SU-DHL-6 (cell line): ENCODE measurements around the gene PTCRA.

Source experiments
- H2AFZ ChIP-seq: fragments of 200-600 bp; sonication (generic); 2 replicates; pipeline ENCODE4 v1.6.1; 2014; ENCODE audit warnings: low read depth, mild to moderate bottlenecking, moderate library complexity, mixed read lengths, antibody characterized with exemption, low read length; ENCODE audit not compliant: severe bottlenecking
- H3F3A ChIP-seq: fragments of 200-600 bp; shearing (Covaris generic); 2 replicates; pipeline ENCODE4 v1.6.0; 2016; ENCODE audit warnings: antibody characterized with exemption, mild to moderate bottlenecking; ENCODE audit not compliant: insufficient read depth
- H3K27ac ChIP-seq: fragments of 200-600 bp; sonication (generic); 2 replicates; pipeline ENCODE4 v1.5.1; 2016; ENCODE audit warnings: low read depth, mild to moderate bottlenecking, low read length, moderate library complexity, mixed read lengths
- H3K27me3 ChIP-seq: fragments of 200-600 bp; sonication (generic), shearing (Covaris generic); 2 replicates; pipeline ENCODE4 v1.6.0; 2014; ENCODE audit warnings: mild to moderate bottlenecking, low read length
- H3K36me3 ChIP-seq: fragments of 200-600 bp; sonication (generic); 2 replicates; pipeline ENCODE4 v1.6.1; 2014; ENCODE audit warnings: mild to moderate bottlenecking, low read length, mixed read lengths
- H3K4me2 ChIP-seq: fragments of 300-600, 200-600 bp; shearing (Covaris generic), sonication (generic); 2 replicates; pipeline ENCODE4 v1.6.0; 2014; ENCODE audit warnings: low read length, low read depth, mild to moderate bottlenecking; ENCODE audit not compliant: poor library complexity, severe bottlenecking
- H3K4me3 ChIP-seq: fragments of 200-600 bp; sonication (generic); 2 replicates; pipeline ENCODE4 v1.5.1; 2014; ENCODE audit warnings: antibody characterized with exemption, low read length, mild to moderate bottlenecking, mixed read lengths; ENCODE audit not compliant: insufficient read depth, poor library complexity, severe bottlenecking
- H3K79me2 ChIP-seq: fragments of 200-600 bp; sonication (generic); 2 replicates; pipeline ENCODE4 v1.6.1; 2014; ENCODE audit warnings: mild to moderate bottlenecking, low read length, moderate library complexity; ENCODE audit not compliant: insufficient read depth
- H3K9ac ChIP-seq: fragments of 200-600 bp; sonication (generic); 2 replicates; pipeline ENCODE4 v1.7.0; 2014; ENCODE audit warnings: mild to moderate bottlenecking, low read length
- H3K9me2 ChIP-seq: fragments of 200-600 bp; sonication (generic); replicated peaks from 2 replicates; pipeline ENCODE4 v1.6.1; 2014; ENCODE audit warnings: low read length; ENCODE audit not compliant: insufficient read depth
- H3K9me3 ChIP-seq: fragments of 200-600 bp; sonication (generic); 2 replicates; pipeline ENCODE4 v1.6.1; 2014; ENCODE audit warnings: low read length, mixed read lengths; ENCODE audit not compliant: insufficient read depth
- H4K20me1 ChIP-seq: fragments of 200-600 bp; sonication (generic); 2 replicates; pipeline ENCODE4 v1.6.1; 2014; ENCODE audit warnings: low read depth, mild to moderate bottlenecking, antibody characterized with exemption, low read length, moderate library complexity, mixed read lengths
- EZH2phosphoT487 ChIP-seq: fragments of 200-600 bp; sonication (generic), shearing (Covaris generic); conservative IDR thresholded peaks from 2 replicates; pipeline ENCODE4 v1.6.1; 2018; ENCODE audit warnings: mild to moderate bottlenecking, antibody characterized with exemption, low read length, moderate library complexity, mixed read lengths
- TF ChIP-seq, protein P1 (sequence below): fragments of 200-600 bp; sonication (generic); IDR thresholded peaks from one replicate; pipeline ENCODE4 v1.5.1; 2017; ENCODE audit warnings: antibody characterized with exemption, mild to moderate bottlenecking, low read length, moderate library complexity; ENCODE audit not compliant: insufficient read depth, poor library complexity, severe bottlenecking

The PTCRA gene

GRCh38 chr6:42909835-42910234 lies 6.0 kb upstream of the PTCRA start:
- no peak overlapping the region for H2AFZ ChIP-seq
- no peaks in the 10 kb centered on the region for H3K9me2 ChIP-seq
- no peak overlapping the region for H3K4me3 ChIP-seq
- no peaks in the 10 kb centered on the region for H3K79me2 ChIP-seq
- no peaks in the 10 kb centered on the region for H4K20me1 ChIP-seq
- H3K27ac ChIP-seq: no peak overlapping the region
- no peak overlapping the region for H3K9ac ChIP-seq
- H3F3A ChIP-seq: no peaks in the 10 kb centered on the region
- TF ChIP-seq, protein P1, sequence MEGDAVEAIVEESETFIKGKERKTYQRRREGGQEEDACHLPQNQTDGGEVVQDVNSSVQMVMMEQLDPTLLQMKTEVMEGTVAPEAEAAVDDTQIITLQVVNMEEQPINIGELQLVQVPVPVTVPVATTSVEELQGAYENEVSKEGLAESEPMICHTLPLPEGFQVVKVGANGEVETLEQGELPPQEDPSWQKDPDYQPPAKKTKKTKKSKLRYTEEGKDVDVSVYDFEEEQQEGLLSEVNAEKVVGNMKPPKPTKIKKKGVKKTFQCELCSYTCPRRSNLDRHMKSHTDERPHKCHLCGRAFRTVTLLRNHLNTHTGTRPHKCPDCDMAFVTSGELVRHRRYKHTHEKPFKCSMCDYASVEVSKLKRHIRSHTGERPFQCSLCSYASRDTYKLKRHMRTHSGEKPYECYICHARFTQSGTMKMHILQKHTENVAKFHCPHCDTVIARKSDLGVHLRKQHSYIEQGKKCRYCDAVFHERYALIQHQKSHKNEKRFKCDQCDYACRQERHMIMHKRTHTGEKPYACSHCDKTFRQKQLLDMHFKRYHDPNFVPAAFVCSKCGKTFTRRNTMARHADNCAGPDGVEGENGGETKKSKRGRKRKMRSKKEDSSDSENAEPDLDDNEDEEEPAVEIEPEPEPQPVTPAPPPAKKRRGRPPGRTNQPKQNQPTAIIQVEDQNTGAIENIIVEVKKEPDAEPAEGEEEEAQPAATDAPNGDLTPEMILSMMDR: no peak
- TF ChIP-seq EZH2phosphoT487: no peak
- no peaks in the 10 kb centered on the region for H3K9me3 ChIP-seq
- no peaks in the 10 kb centered on the region for H3K36me3 ChIP-seq
- no peak overlapping the region for H3K4me2 ChIP-seq
- H3K27me3 ChIP-seq: no peaks in the 10 kb centered on the region

GRCh38 chr6:42911171-42912021 lies 4.5 kb upstream of the PTCRA start:
- Histone ChIP-seq H3K27ac (no peak overlapping the region), H3K9me3 (no peaks in the 10 kb centered on the region), H3K4me2 (no peak overlapping the region), H3F3A (no peaks in the 10 kb centered on the region), H3K9ac (no peak overlapping the region), H3K4me3 (no peak overlapping the region), H4K20me1 (no peaks in the 10 kb centered on the region), H3K9me2 (no peaks in the 10 kb centered on the region), H3K79me2 (no peaks in the 10 kb centered on the region), H2AFZ (no peak overlapping the region), H3K36me3 (no peaks in the 10 kb centered on the region), H3K27me3 (no peaks in the 10 kb centered on the region)
- TF ChIP-seq EZH2phosphoT487: no peak
- TF ChIP-seq, protein P1: no peak

GRCh38 chr6:42914546-42914945 lies 1.3 kb upstream of the PTCRA start:
- TF ChIP-seq, protein P1: no peak
- TF ChIP-seq EZH2phosphoT487: no peak
- no peaks in the 10 kb centered on the region for H3K27me3 ChIP-seq
- no peaks in the 10 kb centered on the region for H3K36me3 ChIP-seq
- no peak overlapping the region for H3K27ac ChIP-seq
- no peak overlapping the region for H2AFZ ChIP-seq
- no peaks in the 10 kb centered on the region for H4K20me1 ChIP-seq
- no peaks in the 10 kb centered on the region for H3K9me2 ChIP-seq
- H3K4me2 ChIP-seq: no peak overlapping the region
- H3K79me2 ChIP-seq: no peaks in the 10 kb centered on the region
- no peak overlapping the region for H3K9ac ChIP-seq
- H3K4me3 ChIP-seq: no peak overlapping the region
- no peaks in the 10 kb centered on the region for H3K9me3 ChIP-seq
- H3F3A ChIP-seq: no peaks in the 10 kb centered on the region
